HG03280 (cell line): ENCODE data around the gene MTA1.

Experiments
- ATAC-seq: cut with Tn5 transposase; IDR thresholded peaks from one replicate; pipeline ENCODE4 v1.9.1; 2021; ENCODE audit warnings: mild to moderate bottlenecking, moderate library complexity; ENCODE audit not compliant: unreplicated experiment

Gene MTA1

DNA sequence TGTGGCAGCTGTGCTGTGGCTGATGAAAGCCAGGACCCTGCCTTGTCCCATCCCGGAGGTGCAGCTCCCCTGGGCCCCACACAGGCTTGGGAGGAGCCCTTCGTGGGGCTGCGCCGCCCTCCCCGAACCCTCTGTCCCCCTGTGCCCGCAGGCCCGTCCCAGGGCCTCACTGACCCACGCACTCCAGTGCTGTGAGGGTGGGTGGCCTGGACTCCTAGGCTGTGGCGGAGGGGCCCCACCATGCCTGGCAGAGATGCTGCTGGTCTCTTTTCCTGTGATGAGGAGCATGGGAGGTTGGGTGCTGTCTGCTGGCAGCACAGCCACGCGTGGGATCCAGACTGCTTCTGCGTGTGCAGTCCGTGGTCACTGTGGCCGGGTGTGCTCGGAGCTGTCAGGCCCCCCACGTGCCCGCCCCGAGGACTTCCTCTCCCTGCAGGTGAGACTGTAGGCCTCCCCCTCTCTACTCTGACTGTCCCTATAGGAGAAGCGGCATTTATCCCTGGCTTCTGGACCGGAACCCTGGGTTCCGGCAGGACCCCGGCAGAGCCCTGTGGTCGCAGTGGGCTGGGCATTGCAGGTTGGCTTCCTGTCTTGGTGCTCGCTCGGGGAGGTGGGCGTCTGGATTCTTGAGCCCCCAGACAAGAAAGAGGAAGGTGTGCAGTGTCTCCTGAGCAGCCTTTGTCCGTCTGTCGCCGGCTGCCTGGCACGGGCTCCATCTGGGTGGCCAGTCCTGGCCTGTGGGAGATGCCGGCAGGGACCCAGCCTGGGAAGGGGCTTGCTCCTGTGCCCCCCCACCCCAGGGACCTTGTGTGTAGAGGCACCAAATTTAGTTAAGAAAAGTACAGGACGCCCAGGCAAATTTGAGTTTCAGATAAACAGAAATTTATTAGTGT lies 2.3 kb downstream of the MTA1 start:
- ATAC-seq = no peak

DNA sequence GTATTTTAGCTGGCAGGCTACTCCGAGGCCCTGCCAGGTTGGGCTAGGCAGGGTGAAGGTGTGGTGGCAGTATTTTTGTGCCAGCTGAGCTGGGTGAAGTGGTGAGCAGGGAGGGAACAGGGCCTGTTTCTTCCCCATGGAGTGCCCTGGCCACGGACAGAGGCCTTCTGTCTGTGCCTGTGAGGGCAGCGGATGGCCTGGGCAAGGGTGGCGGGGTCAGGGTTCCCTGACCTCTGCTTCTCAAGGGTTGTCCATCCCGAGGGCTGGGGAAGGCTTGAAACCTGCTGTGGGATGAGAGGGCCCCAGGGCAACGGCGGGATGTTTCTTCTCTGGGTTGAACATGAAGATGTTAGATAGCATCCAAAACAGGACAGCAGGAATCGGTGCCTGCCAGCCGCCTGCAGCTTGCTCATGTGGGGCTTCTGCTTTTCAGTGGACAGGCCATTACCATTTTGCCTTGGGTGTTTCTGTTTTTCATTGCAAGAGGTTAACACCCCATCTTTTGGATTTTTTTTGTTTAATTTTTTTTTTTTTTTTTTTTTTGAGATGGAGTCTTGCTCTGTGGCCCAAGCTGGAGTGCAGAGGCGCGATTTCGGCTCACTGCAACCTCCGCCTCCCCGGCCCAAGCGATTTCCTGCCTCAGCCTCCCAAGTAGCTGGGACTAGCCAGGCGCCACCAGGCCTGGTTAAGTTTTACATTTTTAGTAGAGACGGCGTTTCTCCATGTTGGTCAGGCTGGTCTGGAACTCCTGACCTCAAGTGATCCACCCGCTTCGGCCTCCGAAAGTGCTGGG lies 3.3 kb downstream of the MTA1 start:
- no peak for ATAC-seq

- ATAC-seq = no peak
These were observed 4.0 kb downstream of the MTA1 start for GRCh38 chr14:105423488-105424195.

- no peak for ATAC-seq
These were observed 5.2 kb downstream of the MTA1 start for GRCh38 chr14:105424861-105425260.

DNA sequence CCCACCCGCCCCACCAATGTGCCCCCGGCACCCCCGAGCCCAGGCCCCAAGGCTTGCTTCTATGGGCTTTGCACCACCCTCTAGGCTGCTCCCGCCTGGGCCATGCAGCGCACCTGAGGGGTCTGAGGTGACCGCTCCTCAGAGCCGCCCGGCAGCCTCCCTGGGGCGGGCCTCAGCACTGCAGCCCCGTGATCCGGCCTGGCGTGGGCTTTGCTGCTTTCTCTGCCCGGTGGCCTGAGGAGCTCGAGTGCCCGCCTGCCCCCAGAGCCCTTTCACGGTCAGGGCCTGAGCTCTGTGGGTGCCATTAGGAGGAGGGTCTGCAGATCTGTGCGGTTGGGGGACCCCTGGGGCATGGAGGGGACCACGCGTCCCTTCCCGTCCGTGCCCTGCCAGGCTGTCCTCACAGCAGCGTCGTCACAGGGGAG lies 6.2 kb downstream of the MTA1 start:
- ATAC-seq = no peak

GRCh38 chr14:105426416-105427130 lies 6.9 kb downstream of the MTA1 start:
- no peak for ATAC-seq

GRCh38 chr14:105427412-105427811 lies 7.8 kb downstream of the MTA1 start:
- ATAC-seq = no peak

DNA sequence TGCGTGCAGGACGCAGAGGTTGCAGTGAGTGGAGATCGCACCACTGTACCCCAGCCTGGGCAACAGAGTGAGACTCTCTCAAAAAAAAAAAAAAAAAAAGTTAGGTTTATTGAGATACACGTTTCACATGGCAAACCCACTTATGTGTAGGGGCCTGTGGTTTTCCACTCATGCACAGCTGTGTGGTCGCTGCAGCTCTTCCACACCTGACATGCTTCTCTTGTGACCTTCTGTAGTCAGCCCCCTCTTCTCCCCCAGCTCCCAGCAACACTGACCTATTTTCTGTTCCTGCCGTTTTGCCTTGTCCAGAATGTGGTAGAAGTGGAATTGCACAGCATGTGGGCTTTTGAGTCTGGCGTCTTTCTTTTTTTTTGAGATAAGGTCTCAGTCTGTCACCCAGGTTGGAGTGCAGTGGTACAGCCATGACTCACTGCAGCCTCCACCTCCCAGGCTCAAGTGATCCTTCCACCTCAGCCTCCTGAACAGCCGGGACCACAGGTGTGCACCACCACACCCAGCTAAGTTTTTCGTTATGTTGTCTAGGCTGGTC lies 8.4 kb downstream of the MTA1 start:
- ATAC-seq = no peak

- ATAC-seq = no peak
These were observed 10.4 kb downstream of the MTA1 start for GRCh38 chr14:105430042-105430441.

GRCh38 chr14:105430565-105430964 lies 10.9 kb downstream of the MTA1 start:
- no peak for ATAC-seq

- no peak for ATAC-seq
These were observed 11.6 kb downstream of the MTA1 start for GRCh38 chr14:105431256-105431655.

DNA sequence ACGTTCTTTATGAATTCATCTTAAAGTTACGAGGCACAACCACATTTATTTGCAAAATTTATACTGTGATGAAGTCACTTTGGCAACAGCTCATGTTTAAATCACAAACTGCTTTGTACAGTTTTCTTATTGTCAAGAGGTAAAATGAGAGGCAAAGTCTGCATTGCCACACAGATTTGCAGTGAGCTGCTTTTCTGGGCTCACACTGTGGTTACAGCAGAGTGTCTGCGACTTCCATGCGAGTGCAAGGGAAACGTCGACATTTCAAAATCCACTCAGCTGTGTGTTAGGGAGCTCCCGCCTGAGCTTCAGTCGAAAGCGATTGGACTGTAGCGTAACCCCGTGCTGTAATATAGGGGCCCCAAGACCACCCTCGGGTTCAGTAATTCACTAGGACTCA lies 13.0 kb downstream of the MTA1 start:
- no peak for ATAC-seq

- no peak for ATAC-seq
These were observed 13.6 kb downstream of the MTA1 start for GRCh38 chr14:105433161-105433605.

DNA sequence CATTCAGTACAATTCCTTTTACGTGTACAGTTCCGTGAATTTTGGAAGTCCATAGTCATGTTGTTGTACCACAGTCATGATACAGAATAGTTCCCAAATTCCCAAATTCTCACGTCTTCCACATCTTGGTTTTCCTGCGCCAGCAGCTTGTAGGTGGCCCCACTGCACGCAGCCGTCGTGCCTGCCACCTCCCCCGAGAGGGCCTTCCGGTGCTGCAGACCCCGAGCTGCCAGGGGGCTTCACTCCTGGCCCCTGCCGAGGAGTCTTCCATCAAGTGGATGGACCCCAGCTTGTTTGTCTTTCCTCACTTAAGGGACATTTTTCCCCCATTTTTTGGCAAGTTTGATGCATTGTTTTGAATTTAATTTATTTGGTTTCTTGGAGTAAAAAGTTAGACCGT lies 16.8 kb downstream of the MTA1 start:
- ATAC-seq = no peak

GRCh38 chr14:105436891-105437722 lies 17.5 kb downstream of the MTA1 start:
- no peak for ATAC-seq

DNA sequence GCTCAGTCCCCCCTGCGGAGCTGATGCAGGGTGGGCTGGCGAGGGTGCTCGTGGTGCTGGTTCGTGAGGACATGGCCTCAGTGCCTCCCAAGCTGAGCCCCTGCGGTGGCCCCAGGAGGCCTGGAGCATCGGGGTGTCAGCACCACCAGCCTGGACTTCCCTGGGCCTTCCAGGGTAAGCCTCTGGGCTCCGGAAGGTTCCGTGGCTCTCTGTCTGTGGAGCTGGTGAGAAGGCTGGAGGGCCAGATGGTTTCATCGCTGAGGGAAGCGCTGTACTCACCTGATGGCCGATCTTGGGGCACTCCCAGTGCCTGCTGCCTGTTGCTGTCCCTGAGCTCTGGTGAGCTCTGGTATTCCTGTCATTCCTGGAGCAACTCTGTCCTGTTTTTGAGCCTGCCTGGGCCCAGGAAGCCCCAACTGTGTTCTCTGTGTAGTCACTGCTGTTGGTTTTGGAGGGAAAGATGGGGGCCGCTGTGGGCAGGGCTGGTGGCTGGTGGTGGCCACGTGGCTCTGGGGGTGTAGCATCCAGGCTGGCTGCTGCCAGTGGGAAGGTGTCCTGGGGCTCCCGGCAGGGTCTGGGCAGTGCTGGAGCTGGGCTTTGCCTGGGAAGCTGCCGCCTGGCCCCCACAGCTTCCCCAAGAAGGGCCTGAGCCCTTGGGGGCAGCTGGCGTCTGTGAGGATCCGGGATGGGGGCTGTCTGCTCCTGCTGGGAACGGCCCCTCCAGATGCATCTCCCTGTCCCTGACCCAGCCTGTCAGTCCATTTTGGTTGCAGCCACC lies 18.3 kb downstream of the MTA1 start:
- no peak for ATAC-seq

- ATAC-seq = no peak
These were observed 19.6 kb downstream of the MTA1 start for GRCh38 chr14:105439179-105439578.

DNA sequence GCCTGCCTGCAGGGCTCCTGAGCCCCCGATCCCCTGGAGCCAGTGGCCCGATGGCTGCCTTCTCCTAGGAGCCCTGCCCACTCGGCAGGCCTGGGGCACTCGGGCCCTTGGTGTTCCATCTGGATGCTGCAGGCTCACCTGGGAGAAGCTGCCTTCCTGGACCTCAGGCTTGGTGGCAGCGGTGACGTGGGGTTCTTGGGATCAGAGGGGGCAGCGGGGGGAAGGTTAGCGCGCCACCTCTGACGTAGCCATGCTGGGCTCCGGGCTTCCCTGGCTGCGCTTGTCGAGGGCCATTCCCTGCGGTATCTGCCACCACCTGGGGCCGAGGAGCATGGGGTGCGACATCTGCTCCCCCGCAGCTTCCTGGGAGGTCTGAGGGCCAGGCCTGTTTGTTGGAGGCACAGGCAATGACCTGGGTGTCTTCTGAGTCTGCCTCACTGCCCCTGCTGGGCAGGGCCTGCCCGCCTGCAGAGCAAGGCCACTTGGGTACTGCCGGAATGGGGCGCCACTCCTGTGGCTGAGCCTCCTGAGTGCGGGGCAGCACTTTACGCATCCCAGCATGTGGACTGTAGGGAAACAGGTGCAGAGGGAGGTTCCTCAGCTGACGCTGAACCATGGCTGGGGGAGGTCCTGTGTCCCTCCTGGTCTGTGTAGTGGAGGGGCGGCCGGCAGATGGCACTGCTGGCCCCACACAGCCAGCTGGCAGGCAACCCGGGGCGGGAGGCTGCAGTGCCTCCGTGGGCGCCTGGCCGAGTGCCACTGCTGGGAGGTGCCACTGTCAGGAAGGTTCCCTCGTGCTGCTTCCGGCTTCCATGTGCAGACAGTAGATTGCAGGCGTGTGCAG lies 20.3 kb downstream of the MTA1 start:
- no peak for ATAC-seq
